Keratinocyte (primary cell): ENCODE data around the gene NR6A1. TPM values are rescaled to one million over a fixed set of nuclear protein-coding genes. Genes with fewer than 3 reads are reported as not detected.

Source experiments
- DNase-seq: peaks from one replicate; pipeline ENCODE4 v3.0.0-alpha.2; 2011; ENCODE audit warnings: low read depth, missing footprints, low spot score
- FAIRE-seq: peaks from 2 replicates; lab custom pipeline; 2011; peaks lifted over from hg19 to GRCh38; lab: Jason Lieb, UNC
- H2AFZ ChIP-seq: 2 replicates; pipeline ENCODE4 v1.6.0; 2012; ENCODE audit warnings: low read length, control low read depth, inconsistent platforms; ENCODE audit not compliant: control insufficient read depth
- H3K27ac ChIP-seq: 2 replicates; pipeline ENCODE4 v1.5.1; 2011; ENCODE audit warnings: low read length; ENCODE audit not compliant: control insufficient read depth, insufficient read depth
- H3K27me3 ChIP-seq: 3 replicates; pipeline ENCODE4 v1.6.0; 2011; ENCODE audit warnings: low read length; ENCODE audit not compliant: control insufficient read depth, insufficient read depth; ENCODE audit errors: extremely low read depth
- H3K36me3 ChIP-seq, 2 experiments: 2 replicates in 1 of 2; 3 replicates in 1 of 2; pipeline ENCODE4 v1.5.1; 2011; ENCODE audit warnings: low read length in 2 of 2, mild to moderate bottlenecking in 1 of 2; ENCODE audit not compliant: control insufficient read depth in 2 of 2, insufficient read depth in 2 of 2; ENCODE audit errors: extremely low read depth in 1 of 2
- H3K4me1 ChIP-seq: 3 replicates; pipeline ENCODE4 v1.5.1; 2011; ENCODE audit warnings: low read length; ENCODE audit not compliant: control insufficient read depth, insufficient read depth; ENCODE audit errors: extremely low read depth
- H3K4me2 ChIP-seq: 3 replicates; pipeline ENCODE4 v1.6.0; 2011; ENCODE audit warnings: low read depth, low read length; ENCODE audit not compliant: control insufficient read depth, insufficient read depth; ENCODE audit errors: extremely low read depth
- H3K4me3 ChIP-seq, 3 experiments: fragments of 200-600 bp in 1 of 3; sonication (generic) in 1 of 3; 2 replicates in 2 of 3; 3 replicates in 1 of 3; pipeline ENCODE4 v1.5.1; 2011 to 2016; ENCODE audit warnings: low read length in 3 of 3, mild to moderate bottlenecking in 3 of 3, control low read depth in 2 of 3, inconsistent platforms in 1 of 3, low read depth in 1 of 3, mixed read lengths in 1 of 3, mixed run types in 1 of 3, moderate library complexity in 1 of 3; ENCODE audit not compliant: control insufficient read depth in 2 of 3, insufficient read depth in 2 of 3; ENCODE audit errors: extremely low read depth in 1 of 3
- H3K79me2 ChIP-seq: 2 replicates; pipeline ENCODE4 v1.6.0; 2012; ENCODE audit warnings: low read length; ENCODE audit not compliant: control insufficient read depth, insufficient read depth
- H3K9ac ChIP-seq: 3 replicates; pipeline ENCODE4 v1.6.0; 2011; ENCODE audit warnings: low read length; ENCODE audit not compliant: control insufficient read depth, insufficient read depth; ENCODE audit errors: extremely low read depth
- H3K9me1 ChIP-seq: 3 replicates; pipeline ENCODE4 v1.6.0; 2011; ENCODE audit warnings: low read length; ENCODE audit not compliant: control insufficient read depth, insufficient read depth; ENCODE audit errors: extremely low read depth
- H3K9me3 ChIP-seq: 2 replicates; pipeline ENCODE4 v1.5.1; 2012; ENCODE audit warnings: low read depth, low read length; ENCODE audit not compliant: control insufficient read depth
- H4K20me1 ChIP-seq: 3 replicates; pipeline ENCODE4 v1.6.0; 2011; ENCODE audit warnings: low read length; ENCODE audit not compliant: control insufficient read depth, insufficient read depth; ENCODE audit errors: extremely low read depth
- EZH2 ChIP-seq: IDR thresholded peaks from one replicate; pipeline ENCODE4 v1.6.1; 2012; ENCODE audit warnings: inconsistent platforms, mild to moderate bottlenecking, low read length, moderate library complexity
- dilution Hi-C: fragments of 300-500 bp; cut with MboI; formaldehyde crosslinking; loops from one replicate; pipeline ENCODE4 v1.7.0; 2020; ENCODE audit warnings: low sequenced_read_pairs; ENCODE audit not compliant: extremely low pct_ligation_motif_present
- polyA plus RNA-seq, 5 experiments: library from polyadenylated mRNA; depleted of rRNA in 3 of 5; stranded (reverse) in 3 of 5; stranded (forward) in 1 of 5; unstranded in 1 of 5; fragments of >200 nt; gene quantifications; 1 replicate in 1 of 5; 2 replicates in 3 of 5; 3 replicates in 1 of 5; pipeline versions ENCODE4 v1.2.1 to v1.2.3, GENCODE V29; 2011 to 2012; ENCODE audit warnings: missing spikeins in 2 of 5, low read depth in 1 of 5, low replicate concordance in 1 of 5
- TF ChIP-seq, protein P1 (sequence below), 3 experiments: IDR thresholded peaks in 1 of 3; conservative IDR thresholded peaks in 1 of 3; optimal IDR thresholded peaks in 1 of 3; 2 replicates in 2 of 3; 3 replicates in 1 of 3; pipeline versions ENCODE3 to v1.5.1; 2011; ENCODE audit warnings: low read length in 3 of 3, mild to moderate bottlenecking in 3 of 3, moderate library complexity in 2 of 3, control low read depth in 1 of 3, inconsistent platforms in 1 of 3; ENCODE audit not compliant: insufficient read depth in 2 of 3; ENCODE audit errors: extremely low read depth in 1 of 3

Gene NR6A1
- polyA plus RNA-seq, 1 donor (not counting 4 experiments of a cell fraction or from before 2014, with no cell fraction given): 1.8 TPM

DNA sequence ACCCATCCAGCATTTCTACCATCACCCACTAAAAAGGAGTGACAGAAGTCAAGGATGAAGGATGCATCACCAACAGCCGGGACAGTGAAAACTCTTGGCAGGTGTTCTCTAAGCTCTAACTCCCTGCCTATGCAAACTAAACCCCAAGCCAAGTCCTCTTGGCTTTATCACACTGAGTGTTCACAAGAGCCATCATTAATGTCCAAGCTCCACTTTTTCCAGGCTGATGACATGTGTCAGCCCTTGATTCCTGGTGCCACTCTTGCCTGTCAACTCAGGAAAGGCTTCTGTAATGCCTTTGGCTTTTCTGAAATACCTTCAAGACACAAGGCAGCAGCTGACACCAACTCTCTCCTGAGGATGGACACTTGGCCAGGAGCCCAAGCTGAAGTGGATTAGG lies 86.9 kb downstream of the NR6A1 start:
- H3K4me2 ChIP-seq: no peak overlapping the region
- H3K27me3 ChIP-seq: no peaks in the 10 kb centered on the region
- no peaks in the 10 kb centered on the region for H3K9me3 ChIP-seq
- dilution Hi-C loops: no loop called here
- H2AFZ ChIP-seq: no peak overlapping the region
- H3K27ac ChIP-seq: no peak overlapping the region
- no peaks in the 10 kb centered on the region for H3K4me1 ChIP-seq
- H3K4me3 ChIP-seq: no peak overlapping the region
- TF ChIP-seq, protein P1, sequence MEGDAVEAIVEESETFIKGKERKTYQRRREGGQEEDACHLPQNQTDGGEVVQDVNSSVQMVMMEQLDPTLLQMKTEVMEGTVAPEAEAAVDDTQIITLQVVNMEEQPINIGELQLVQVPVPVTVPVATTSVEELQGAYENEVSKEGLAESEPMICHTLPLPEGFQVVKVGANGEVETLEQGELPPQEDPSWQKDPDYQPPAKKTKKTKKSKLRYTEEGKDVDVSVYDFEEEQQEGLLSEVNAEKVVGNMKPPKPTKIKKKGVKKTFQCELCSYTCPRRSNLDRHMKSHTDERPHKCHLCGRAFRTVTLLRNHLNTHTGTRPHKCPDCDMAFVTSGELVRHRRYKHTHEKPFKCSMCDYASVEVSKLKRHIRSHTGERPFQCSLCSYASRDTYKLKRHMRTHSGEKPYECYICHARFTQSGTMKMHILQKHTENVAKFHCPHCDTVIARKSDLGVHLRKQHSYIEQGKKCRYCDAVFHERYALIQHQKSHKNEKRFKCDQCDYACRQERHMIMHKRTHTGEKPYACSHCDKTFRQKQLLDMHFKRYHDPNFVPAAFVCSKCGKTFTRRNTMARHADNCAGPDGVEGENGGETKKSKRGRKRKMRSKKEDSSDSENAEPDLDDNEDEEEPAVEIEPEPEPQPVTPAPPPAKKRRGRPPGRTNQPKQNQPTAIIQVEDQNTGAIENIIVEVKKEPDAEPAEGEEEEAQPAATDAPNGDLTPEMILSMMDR (optimal IDR thresholded peaks at IDR 0.05 in 1 of 3, IDR thresholded peaks at IDR 0.05 in 1 of 3, conservative IDR thresholded peaks at IDR 0.05 in 1 of 3; ENCODE audit: extremely low read depth in 1 of 3, insufficient read depth in 2 of 3, low read length in 3 of 3): no peak
- TF ChIP-seq EZH2: no peak
- no peaks in the 10 kb centered on the region for H3K9me1 ChIP-seq
- no peak for FAIRE-seq
- no peak for DNase-seq
- no peaks in the 10 kb centered on the region for H4K20me1 ChIP-seq
- H3K36me3 ChIP-seq: peaks cover 0 to 3% of the 10 kb centered on the region in 2 experiments
- no peak overlapping the region for H3K9ac ChIP-seq
- H3K79me2 ChIP-seq: no peaks in the 10 kb centered on the region

- H3K79me2 ChIP-seq: peaks cover 4% of the 10 kb centered on the region
- no peak overlapping the region for H3K9ac ChIP-seq
- FAIRE-seq: no peak
- no peaks in the 10 kb centered on the region for H3K9me3 ChIP-seq
- no peaks in the 10 kb centered on the region for H3K9me1 ChIP-seq
- H3K4me2 ChIP-seq: no peak overlapping the region
- DNase-seq: no peak
- peaks cover 0 to 3% of the 10 kb centered on the region in 2 experiments for H3K36me3 ChIP-seq
- H3K27me3 ChIP-seq: no peaks in the 10 kb centered on the region
- H3K4me3 ChIP-seq: no peak overlapping the region
- no peaks in the 10 kb centered on the region for H3K4me1 ChIP-seq
- H3K27ac ChIP-seq: no peak overlapping the region
- TF ChIP-seq EZH2: no peak
- TF ChIP-seq, protein P1 (optimal IDR thresholded peaks at IDR 0.05 in 1 of 3, IDR thresholded peaks at IDR 0.05 in 1 of 3, conservative IDR thresholded peaks at IDR 0.05 in 1 of 3; ENCODE audit: extremely low read depth in 1 of 3, insufficient read depth in 2 of 3, low read length in 3 of 3): no peak
- no peaks in the 10 kb centered on the region for H4K20me1 ChIP-seq
- no peak overlapping the region for H2AFZ ChIP-seq
- dilution Hi-C loops: no loop called here
Observed at GRCh38 chr9:124683043-124683442, 88.1 kb downstream of the NR6A1 start.
